M059J (cell line): ENCODE data around the gene PPP3CA. TPM values are rescaled to one million over a fixed set of nuclear protein-coding genes. Genes with fewer than 3 reads are reported as not detected.

Experiments
- DNase-seq: peaks from one replicate; pipeline ENCODE4 v3.0.0-alpha.2; 2012; ENCODE audit warnings: low read depth
- total RNA-seq: library from RNA; depleted of rRNA; stranded (reverse); fragments of >200 nt; shearing (Covaris generic); gene quantifications from 2 replicates; pipeline ENCODE4 v1.2.3, GENCODE V29; 2014

The PPP3CA gene
- total RNA-seq, 1 experiment from 2014 or later, result 30.3 TPM

- peak; percentile 25 for DNase-seq
Measured at GRCh38 chr4:101331017-101331416, 16.3 kb downstream of the PPP3CA start.

- DNase-seq, result no peak
Measured at GRCh38 chr4:101329592-101329991, 17.7 kb downstream of the PPP3CA start.

- no peak for DNase-seq
Measured at GRCh38 chr4:101328063-101328602, 19.2 kb downstream of the PPP3CA start.

GRCh38 chr4:101326576-101326975 is 20.8 kb downstream of the PPP3CA start:
- no peak for DNase-seq

- no peak for DNase-seq
Measured at GRCh38 chr4:101322743-101323142, 24.6 kb downstream of the PPP3CA start.

GRCh38 chr4:101321481-101322042 is 25.8 kb downstream of the PPP3CA start:
- no peak for DNase-seq

GRCh38 chr4:101315786-101316185 is 31.5 kb downstream of the PPP3CA start:
- no peak for DNase-seq

GRCh38 chr4:101315041-101315440 is 32.3 kb downstream of the PPP3CA start:
- no peak for DNase-seq

GRCh38 chr4:101309925-101310324 is 37.4 kb downstream of the PPP3CA start:
- no peak for DNase-seq

- no peak for DNase-seq
Measured at GRCh38 chr4:101307899-101308298, 39.4 kb downstream of the PPP3CA start.

GRCh38 chr4:101306764-101307615 is 40.3 kb downstream of the PPP3CA start:
- no peak for DNase-seq

GRCh38 chr4:101306225-101306624 is 41.1 kb downstream of the PPP3CA start:
- peak; percentile 70 for DNase-seq

- DNase-seq, result peak; percentile 83
Measured at GRCh38 chr4:101304916-101305315, 42.4 kb downstream of the PPP3CA start.

GRCh38 chr4:101299899-101300540 is 47.3 kb downstream of the PPP3CA start:
- no peak for DNase-seq

GRCh38 chr4:101299021-101299420 is 48.3 kb downstream of the PPP3CA start:
- no peak for DNase-seq

- no peak for DNase-seq
Measured at GRCh38 chr4:101295691-101296090, 51.6 kb downstream of the PPP3CA start.

- DNase-seq, result no peak
Measured at GRCh38 chr4:101294597-101294996, 52.7 kb downstream of the PPP3CA start.

- no peak for DNase-seq
Measured at GRCh38 chr4:101292901-101293300, 54.4 kb downstream of the PPP3CA start.

GRCh38 chr4:101292214-101292613 is 55.1 kb downstream of the PPP3CA start:
- no peak for DNase-seq

GRCh38 chr4:101291198-101291597 is 56.1 kb downstream of the PPP3CA start:
- DNase-seq, result no peak

- DNase-seq, result no peak
Measured at GRCh38 chr4:101290654-101291053, 56.7 kb downstream of the PPP3CA start.

- no peak for DNase-seq
Measured at GRCh38 chr4:101289306-101289705, 58.0 kb downstream of the PPP3CA start.
